ENCODE measurements around the gene FAM149B1. TPM values are rescaled to one million over a fixed set of nuclear protein-coding genes. Genes with fewer than 3 reads are reported as not detected.

FAM149B1 gene
- total and polyA plus RNA-seq, 2 of the 13 experiments (the other 11 are each of a cell fraction or from before 2014, with no cell fraction given) = 9.3 to 16.8 TPM

- TF ChIP-seq TGIF2 (CRISPR knock-in tag; IDR thresholded peaks at IDR 0.05) (peak; percentile 67), IKZF4 (CRISPR knock-in tag; IDR thresholded peaks at IDR 0.05; ENCODE audit: borderline replicate concordance, low read depth, not compliant biosample characterization) (no peak), SP4 (CRISPR knock-in tag; IDR thresholded peaks at IDR 0.05) (peak; percentile 90), ZNF619 (CRISPR knock-in tag; IDR thresholded peaks at IDR 0.05) (0 out of 2 replicates have a peak, but pooled peaks have one; percentile 33), ARID4A (CRISPR knock-in tag; IDR thresholded peaks at IDR 0.05; ENCODE audit: borderline replicate concordance) (peak; percentile 98)
Measured at GRCh38 chr10:73252445-73253224, 84.7 kb downstream of the FAM149B1 start, which contains the start of gene MRPS16 (continued).

DNA sequence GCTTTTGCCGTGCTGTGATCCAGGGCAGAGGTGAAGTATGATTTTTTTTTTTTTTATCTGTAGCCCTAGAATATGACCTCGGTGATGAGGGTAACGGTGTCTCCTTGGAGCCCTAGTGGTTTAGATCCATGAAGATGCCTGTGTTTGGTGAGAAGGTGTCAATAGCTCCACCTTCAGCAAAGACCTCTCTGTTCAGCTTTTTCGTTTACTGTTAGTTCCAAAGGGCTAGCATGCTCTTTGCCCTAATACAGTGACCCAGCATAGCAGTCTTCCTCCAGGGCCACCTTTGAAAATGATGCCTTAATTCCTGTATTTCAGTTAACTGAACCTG lies 85.3 kb downstream of the FAM149B1 start:
- in situ Hi-C loops (cut with HindIII; ENCODE audit: extremely low pct_ligation_motif_present, low pct_unique_long_range_greater_than_20kb) = loop anchor here (10.0 to 25.0 kb wide), 2 partner anchors 242 to 384 kb away; partner anchors contain the start of genes MYOZ1 and PPP3CB
- TF ChIP-seq TAF1 (CRISPR knock-in tag; IDR thresholded peaks at IDR 0.05) (no peak), ZNF878 (CRISPR knock-in tag; IDR thresholded peaks at IDR 0.05) (0 out of 2 replicates have a peak, but pooled peaks have one; percentile 7), HNF4A (CRISPR knock-in tag; IDR thresholded peaks at IDR 0.05) (peak; percentile 44; the same call in 1 of the 2 replicates)
- TF ChIP-seq, protein P1, sequence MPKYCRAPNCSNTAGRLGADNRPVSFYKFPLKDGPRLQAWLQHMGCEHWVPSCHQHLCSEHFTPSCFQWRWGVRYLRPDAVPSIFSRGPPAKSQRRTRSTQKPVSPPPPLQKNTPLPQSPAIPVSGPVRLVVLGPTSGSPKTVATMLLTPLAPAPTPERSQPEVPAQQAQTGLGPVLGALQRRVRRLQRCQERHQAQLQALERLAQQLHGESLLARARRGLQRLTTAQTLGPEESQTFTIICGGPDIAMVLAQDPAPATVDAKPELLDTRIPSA (CRISPR knock-in tag; IDR thresholded peaks at IDR 0.05; ENCODE audit: borderline replicate concordance) = no peak
- TF ChIP-seq, protein P2, sequence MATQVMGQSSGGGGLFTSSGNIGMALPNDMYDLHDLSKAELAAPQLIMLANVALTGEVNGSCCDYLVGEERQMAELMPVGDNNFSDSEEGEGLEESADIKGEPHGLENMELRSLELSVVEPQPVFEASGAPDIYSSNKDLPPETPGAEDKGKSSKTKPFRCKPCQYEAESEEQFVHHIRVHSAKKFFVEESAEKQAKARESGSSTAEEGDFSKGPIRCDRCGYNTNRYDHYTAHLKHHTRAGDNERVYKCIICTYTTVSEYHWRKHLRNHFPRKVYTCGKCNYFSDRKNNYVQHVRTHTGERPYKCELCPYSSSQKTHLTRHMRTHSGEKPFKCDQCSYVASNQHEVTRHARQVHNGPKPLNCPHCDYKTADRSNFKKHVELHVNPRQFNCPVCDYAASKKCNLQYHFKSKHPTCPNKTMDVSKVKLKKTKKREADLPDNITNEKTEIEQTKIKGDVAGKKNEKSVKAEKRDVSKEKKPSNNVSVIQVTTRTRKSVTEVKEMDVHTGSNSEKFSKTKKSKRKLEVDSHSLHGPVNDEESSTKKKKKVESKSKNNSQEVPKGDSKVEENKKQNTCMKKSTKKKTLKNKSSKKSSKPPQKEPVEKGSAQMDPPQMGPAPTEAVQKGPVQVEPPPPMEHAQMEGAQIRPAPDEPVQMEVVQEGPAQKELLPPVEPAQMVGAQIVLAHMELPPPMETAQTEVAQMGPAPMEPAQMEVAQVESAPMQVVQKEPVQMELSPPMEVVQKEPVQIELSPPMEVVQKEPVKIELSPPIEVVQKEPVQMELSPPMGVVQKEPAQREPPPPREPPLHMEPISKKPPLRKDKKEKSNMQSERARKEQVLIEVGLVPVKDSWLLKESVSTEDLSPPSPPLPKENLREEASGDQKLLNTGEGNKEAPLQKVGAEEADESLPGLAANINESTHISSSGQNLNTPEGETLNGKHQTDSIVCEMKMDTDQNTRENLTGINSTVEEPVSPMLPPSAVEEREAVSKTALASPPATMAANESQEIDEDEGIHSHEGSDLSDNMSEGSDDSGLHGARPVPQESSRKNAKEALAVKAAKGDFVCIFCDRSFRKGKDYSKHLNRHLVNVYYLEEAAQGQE (IDR thresholded peaks at IDR 0.05; ENCODE audit: borderline replicate concordance in 1 of 2, low read depth in 1 of 2, low read length in 2 of 2) = no peak

More for the DNA sequence above, 85.3 kb downstream of the FAM149B1 start:
- H3K36me3 ChIP-seq (replicated peaks in 1 of 2; ENCODE audit: control insufficient read depth in 1 of 2, insufficient read depth in 2 of 2, low read length in 2 of 2) = peaks cover 0 to 8% of the 10 kb centered on the region in 2 experiments; a peak in 2 of 5 replicates
- no peaks in the 10 kb centered on the region for H3K9me3 ChIP-seq (ENCODE audit: low read length)
- FAIRE-seq (peak; percentile 97), DNase-seq (ENCODE audit: low spot score) (peak; percentile 30), ATAC-seq (peak; percentile 33)
- H3K9ac ChIP-seq (ENCODE audit: insufficient read depth, low read depth, low read length) = peak overlapping the region; percentile 99
- H2AFZ ChIP-seq (ENCODE audit: low read length) = peak overlapping the region; percentile 42
- H3K4me1 ChIP-seq (ENCODE audit: insufficient read depth, low read length) = peaks cover 27% of the 10 kb centered on the region
- H3K27me3 ChIP-seq (ENCODE audit: control insufficient read depth in 1 of 2, insufficient read depth in 2 of 2, low read length in 2 of 2) = no peaks in the 10 kb centered on the region; a peak in 1 of 5 replicates
- peak overlapping the region; percentile 78 to 92 (median 84) for H3K4me3 ChIP-seq (replicated peaks in 1 of 3; ENCODE audit: insufficient read depth in 1 of 3, low read depth in 2 of 3, low read length in 3 of 3)
- BruUV-seq (replicated peaks) = no TSS peak
- peaks cover 33% of the 10 kb centered on the region for H3K79me2 ChIP-seq (ENCODE audit: insufficient read depth, low read length)
- H4K20me1 ChIP-seq (ENCODE audit: insufficient read depth, low read length) = no peaks in the 10 kb centered on the region
- peak overlapping the region; percentile 95 for H3K4me2 ChIP-seq (ENCODE audit: low read depth, low read length)
- CTCF ChIA-PET (ENCODE audit: low intra/inter-chr PET ratio, low total read pairs) = no interaction called here
- intact Hi-C loops (cut with micrococcal nuclease; ENCODE audit: unreplicated experiment) = no loop called here
- WGBS (ENCODE audit: low lambda C conversion rate) = 0% methylated on average over 4 of the region's 4 CpGs
- peak overlapping the region; percentile 88 for H3K27ac ChIP-seq (ENCODE audit: extremely low read length, insufficient read depth, low read length)
- POLR2A ChIA-PET = interaction anchor here (0.9 to 2.9 kb wide), 2 partner anchors 10 to 160 kb away, joined by 6 to 21 read pairs; no protein-coding TSS in a partner anchor

Data from HepG2 (cell line).